CD14-positive monocyte (primary cell): ENCODE results near the gene RNF223. TPM values are rescaled to one million over a fixed set of nuclear protein-coding genes. Genes with fewer than 3 reads are reported as not detected.

Source experiments
- DNase-seq, 3 donors: peaks; one replicate each; pipeline ENCODE4 v3.0.0-alpha.2; 2011 to 2022
- H2AFZ ChIP-seq: 2 replicates; pipeline ENCODE4 v1.6.0; 2012; ENCODE audit warnings: mild to moderate bottlenecking, low read depth, low read length, inconsistent platforms; ENCODE audit not compliant: insufficient read depth, poor library complexity, severe bottlenecking
- H3K27ac ChIP-seq, 2 donors: 1 replicate in 1 of 2; 2 replicates in 1 of 2; pipeline ENCODE4 v1.5.1; 2012 to 2013; ENCODE audit warnings: low read length in 2 of 2, control low read depth in 1 of 2, inconsistent platforms in 1 of 2, low read depth in 1 of 2, mild to moderate bottlenecking in 1 of 2
- H3K27me3 ChIP-seq, 2 donors: one replicate each; pipeline versions ENCODE4 v1.6.0 to v1.6.1; 2011 to 2013; ENCODE audit warnings: low read length in 2 of 2; ENCODE audit not compliant: control insufficient read depth in 2 of 2, insufficient read depth in 2 of 2
- H3K36me3 ChIP-seq, 2 donors: replicated peaks in 1 of 2; 1 replicate in 1 of 2; 2 replicates in 1 of 2; pipeline versions ENCODE4 v1.5.1 to v1.6.1; 2012 to 2013; ENCODE audit warnings: low read length in 2 of 2, control low read depth in 1 of 2, inconsistent platforms in 1 of 2, mild to moderate bottlenecking in 1 of 2; ENCODE audit not compliant: insufficient read depth in 2 of 2, control insufficient read depth in 1 of 2
- H3K4me1 ChIP-seq, 2 donors: 1 replicate in 1 of 2; 2 replicates in 1 of 2; pipeline versions ENCODE4 v1.5.1 to v1.6.1; 2012 to 2013; ENCODE audit warnings: low read length in 2 of 2, control low read depth in 1 of 2, inconsistent platforms in 1 of 2, mild to moderate bottlenecking in 1 of 2, moderate library complexity in 1 of 2; ENCODE audit not compliant: insufficient read depth in 2 of 2, control insufficient read depth in 1 of 2
- H3K4me2 ChIP-seq: replicated peaks from 2 replicates; pipeline ENCODE3; 2012; ENCODE audit warnings: low read length, moderate library complexity, mild to moderate bottlenecking; ENCODE audit not compliant: poor library complexity, severe bottlenecking; ENCODE audit errors: extremely low read depth
- H3K4me3 ChIP-seq, 3 experiments: fragments of 200-600 bp in 1 of 3; sonication (generic) in 1 of 3; replicated peaks in 1 of 3; 1 replicate in 2 of 3; 2 replicates in 1 of 3; pipeline ENCODE4 v1.5.1; 2011 to 2013; ENCODE audit warnings: low read length in 3 of 3, mild to moderate bottlenecking in 3 of 3, control low read depth in 2 of 3, low read depth in 2 of 3, inconsistent platforms in 1 of 3, moderate library complexity in 1 of 3
- H3K79me2 ChIP-seq: 2 replicates; pipeline ENCODE4 v1.6.0; 2012; ENCODE audit warnings: mild to moderate bottlenecking, control low read depth, inconsistent platforms, low read length, moderate library complexity; ENCODE audit not compliant: insufficient read depth
- H3K9ac ChIP-seq: 2 replicates; pipeline ENCODE4 v1.6.0; 2017; ENCODE audit warnings: low read length, mild to moderate bottlenecking; ENCODE audit not compliant: insufficient read depth, poor library complexity, severe bottlenecking
- H3K9me3 ChIP-seq, 2 donors: replicated peaks in 1 of 2; 1 replicate in 1 of 2; 2 replicates in 1 of 2; pipeline versions ENCODE4 v1.5.1 to v1.6.1; 2012 to 2013; ENCODE audit warnings: low read length in 2 of 2, control low read depth in 1 of 2; ENCODE audit not compliant: control insufficient read depth in 1 of 2, insufficient read depth in 1 of 2
- H4K20me1 ChIP-seq: 2 replicates; pipeline ENCODE4 v1.6.0; 2012; ENCODE audit warnings: mild to moderate bottlenecking, low read length, control low read depth, moderate library complexity; ENCODE audit not compliant: insufficient read depth
- H3K27ac Mint-ChIP-seq, 7 donors: one replicate each; pipeline ENCODE4 v1.8.0; 2020; ENCODE audit warnings: mild to moderate bottlenecking in 7 of 7, mixed read lengths in 7 of 7, moderate library complexity in 6 of 7, inconsistent platforms in 2 of 7
- H3K27me3 Mint-ChIP-seq, 3 donors: one replicate each; pipeline ENCODE4 v1.8.0; 2021 to 2022; ENCODE audit warnings: low read depth in 3 of 3, mild to moderate bottlenecking in 3 of 3, mixed read lengths in 3 of 3, moderate library complexity in 3 of 3, inconsistent platforms in 1 of 3
- H3K36me3 Mint-ChIP-seq, 2 donors: one replicate each; pipeline ENCODE4 v1.8.0; 2020; ENCODE audit warnings: mixed read lengths in 2 of 2, inconsistent platforms in 1 of 2, mild to moderate bottlenecking in 1 of 2
- H3K4me1 Mint-ChIP-seq: one replicate; pipeline ENCODE4 v1.8.0; 2020; ENCODE audit warnings: mild to moderate bottlenecking, mixed read lengths
- H3K4me3 Mint-ChIP-seq, 2 donors: one replicate each; pipeline ENCODE4 v1.8.0; 2020; ENCODE audit warnings: mild to moderate bottlenecking in 2 of 2, mixed read lengths in 2 of 2, moderate library complexity in 1 of 2
- H3K9me3 Mint-ChIP-seq, 7 donors: one replicate each; pipeline ENCODE4 v1.8.0; 2020 to 2022; ENCODE audit warnings: mixed read lengths in 7 of 7, mild to moderate bottlenecking in 6 of 7, moderate library complexity in 6 of 7, inconsistent platforms in 2 of 7
- WGBS: methylation state at CpG from one replicate; pipeline ENCODE4 v1.1.5; 2013; ENCODE audit warnings: missing lambda C conversion rate; ENCODE audit not compliant: insufficient coverage; 5-methylcytosine and 5-hydroxymethylcytosine counted together
- intact Hi-C, 2 donors: fragments of 100-400 bp; cut with micrococcal nuclease; formaldehyde crosslinking; loops; one replicate each; pipeline versions ENCODE4 v1.15.0 to v1.15.1; 2023
- polyA plus RNA-seq, 3 donors: library from polyadenylated mRNA; depleted of rRNA in 1 of 3; unstranded in 2 of 3; stranded (reverse) in 1 of 3; fragments of 300-500 nt in 2 of 3; fragments of >200 nt in 1 of 3; fragmentation: Illumina TruSeq in 2 of 3; gene quantifications; 1 replicate in 2 of 3; 2 replicates in 1 of 3; pipeline ENCODE4 v1.2.3, GENCODE V29; 2012 to 2021
- TF ChIP-seq, protein P1 (sequence below): fragments of 200-600 bp; IDR thresholded peaks from one replicate; pipeline ENCODE4 v1.8.0; 2022; ENCODE audit warnings: antibody characterized with exemption, mild to moderate bottlenecking

Gene RNF223
- polyA plus RNA-seq, 3 donors, result not detected

- TF ChIP-seq, protein P1, sequence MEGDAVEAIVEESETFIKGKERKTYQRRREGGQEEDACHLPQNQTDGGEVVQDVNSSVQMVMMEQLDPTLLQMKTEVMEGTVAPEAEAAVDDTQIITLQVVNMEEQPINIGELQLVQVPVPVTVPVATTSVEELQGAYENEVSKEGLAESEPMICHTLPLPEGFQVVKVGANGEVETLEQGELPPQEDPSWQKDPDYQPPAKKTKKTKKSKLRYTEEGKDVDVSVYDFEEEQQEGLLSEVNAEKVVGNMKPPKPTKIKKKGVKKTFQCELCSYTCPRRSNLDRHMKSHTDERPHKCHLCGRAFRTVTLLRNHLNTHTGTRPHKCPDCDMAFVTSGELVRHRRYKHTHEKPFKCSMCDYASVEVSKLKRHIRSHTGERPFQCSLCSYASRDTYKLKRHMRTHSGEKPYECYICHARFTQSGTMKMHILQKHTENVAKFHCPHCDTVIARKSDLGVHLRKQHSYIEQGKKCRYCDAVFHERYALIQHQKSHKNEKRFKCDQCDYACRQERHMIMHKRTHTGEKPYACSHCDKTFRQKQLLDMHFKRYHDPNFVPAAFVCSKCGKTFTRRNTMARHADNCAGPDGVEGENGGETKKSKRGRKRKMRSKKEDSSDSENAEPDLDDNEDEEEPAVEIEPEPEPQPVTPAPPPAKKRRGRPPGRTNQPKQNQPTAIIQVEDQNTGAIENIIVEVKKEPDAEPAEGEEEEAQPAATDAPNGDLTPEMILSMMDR, result no peak
Observed at GRCh38 chr1:1116701-1117468, 42.8 kb upstream of the RNF223 start.

More at GRCh38 chr1:1116701-1117468, 42.8 kb upstream of the RNF223 start:
- Mint-ChIP-seq H3K27ac (no peak overlapping the region), H3K27me3 (peaks cover 34 to 52% (median 37%) of the 10 kb centered on the region in 3 donors), H3K9me3 (peaks cover 17 to 26% (median 21%) of the 10 kb centered on the region in 7 donors), H3K4me3 (peak overlapping the region; percentile 54 to 65), H3K4me1 (peaks cover 13% of the 10 kb centered on the region), H3K36me3 (peaks cover 7 to 22% of the 10 kb centered on the region in 2 donors)
- peak overlapping the region; percentile 86 for H2AFZ ChIP-seq
- peak in 2 of 3 donors; percentile 4 to 20 for DNase-seq
- no peak overlapping the region for H3K27ac ChIP-seq
- peak overlapping the region; percentile 21 to 86 (median 21) for H3K4me3 ChIP-seq
- peaks cover 8% of the 10 kb centered on the region for H3K79me2 ChIP-seq
- peak overlapping the region; percentile 21 for H3K9ac ChIP-seq
- H3K4me1 ChIP-seq, result peaks cover 8 to 18% of the 10 kb centered on the region in 2 donors
- peaks cover 0 to 21% of the 10 kb centered on the region in 2 donors for H3K27me3 ChIP-seq
- peaks cover 0 to 6% of the 10 kb centered on the region in 2 donors for H3K36me3 ChIP-seq
- H3K9me3 ChIP-seq, result peaks cover 12 to 25% of the 10 kb centered on the region in 2 donors
- H4K20me1 ChIP-seq, result no peaks in the 10 kb centered on the region
- intact Hi-C loops, result loop anchor here (2.0 to 10.0 kb wide), 4 partner anchors 82 to 258 kb away; partner anchors contain the start of genes AURKAIP1 (in 1 of the 2), B3GALT6 (in 1 of the 2) and SDF4 (in 1 of the 2)
- H3K4me2 ChIP-seq, result peak overlapping the region; percentile 90
- WGBS, result 4% methylated on average over 34 of the region's 47 CpGs
